ENCODE data around the gene GNG12.

DNA sequence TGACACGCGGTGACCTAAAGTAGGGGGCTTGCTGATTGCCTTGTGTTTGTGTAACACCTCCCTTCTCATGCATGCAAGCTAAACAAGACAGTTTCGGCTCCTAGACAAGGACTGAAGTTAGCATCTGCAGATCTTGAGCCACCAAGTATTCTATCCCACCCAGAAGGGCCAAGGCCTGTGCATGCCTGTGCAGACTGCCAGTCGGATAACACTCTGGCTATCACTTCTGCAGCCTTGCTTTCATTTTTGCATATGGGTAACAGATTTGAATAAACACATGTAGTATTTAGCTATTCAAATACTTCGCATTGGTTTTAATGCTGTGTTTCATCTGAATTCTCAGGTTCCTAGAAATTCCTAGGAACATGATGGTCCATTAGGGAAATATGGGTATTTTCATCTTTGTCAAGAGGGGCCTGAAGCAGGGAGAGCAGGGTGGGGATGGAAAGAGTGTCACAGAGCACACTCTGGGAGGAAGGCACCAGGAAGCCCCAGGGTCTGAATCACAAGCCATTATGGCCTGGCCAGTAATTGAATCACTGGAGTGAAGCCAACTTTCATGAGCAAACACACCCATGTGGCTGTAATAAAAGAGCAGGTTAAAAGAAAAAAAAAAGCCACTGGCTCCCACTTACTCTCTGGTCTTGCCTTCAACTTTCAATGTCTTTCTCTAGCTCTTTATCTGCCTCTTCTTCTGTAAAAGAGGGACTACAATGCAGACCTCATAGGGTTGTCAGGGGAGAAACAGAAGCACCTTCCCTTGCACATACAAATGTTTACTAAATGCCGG is 120.0 kb downstream of the GNG12 start:
- no peak for TF ChIP-seq ZFX (IDR thresholded peaks at IDR 0.05)
- TF ChIP-seq, protein P1, sequence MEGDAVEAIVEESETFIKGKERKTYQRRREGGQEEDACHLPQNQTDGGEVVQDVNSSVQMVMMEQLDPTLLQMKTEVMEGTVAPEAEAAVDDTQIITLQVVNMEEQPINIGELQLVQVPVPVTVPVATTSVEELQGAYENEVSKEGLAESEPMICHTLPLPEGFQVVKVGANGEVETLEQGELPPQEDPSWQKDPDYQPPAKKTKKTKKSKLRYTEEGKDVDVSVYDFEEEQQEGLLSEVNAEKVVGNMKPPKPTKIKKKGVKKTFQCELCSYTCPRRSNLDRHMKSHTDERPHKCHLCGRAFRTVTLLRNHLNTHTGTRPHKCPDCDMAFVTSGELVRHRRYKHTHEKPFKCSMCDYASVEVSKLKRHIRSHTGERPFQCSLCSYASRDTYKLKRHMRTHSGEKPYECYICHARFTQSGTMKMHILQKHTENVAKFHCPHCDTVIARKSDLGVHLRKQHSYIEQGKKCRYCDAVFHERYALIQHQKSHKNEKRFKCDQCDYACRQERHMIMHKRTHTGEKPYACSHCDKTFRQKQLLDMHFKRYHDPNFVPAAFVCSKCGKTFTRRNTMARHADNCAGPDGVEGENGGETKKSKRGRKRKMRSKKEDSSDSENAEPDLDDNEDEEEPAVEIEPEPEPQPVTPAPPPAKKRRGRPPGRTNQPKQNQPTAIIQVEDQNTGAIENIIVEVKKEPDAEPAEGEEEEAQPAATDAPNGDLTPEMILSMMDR (conservative IDR thresholded peaks at IDR 0.05) = no peak

Measured in C4-2B (cell line).